ENCODE results near the gene DPY19L2.
"Not testable (repeated sequence)": the region's sequence is repeated elsewhere in the genome, so short reads cannot be mapped to it uniquely, and the experiment has no call there.

DPY19L2 gene

GRCh38 chr12:63658501-63658900 is 9.8 kb downstream of the DPY19L2 start:
- DNase-seq (ENCODE audit: low spot score), result not testable (repeated sequence)

GRCh38 chr12:63656407-63656806 is 11.9 kb downstream of the DPY19L2 start:
- DNase-seq (ENCODE audit: low spot score), result not testable (repeated sequence)

DNA sequence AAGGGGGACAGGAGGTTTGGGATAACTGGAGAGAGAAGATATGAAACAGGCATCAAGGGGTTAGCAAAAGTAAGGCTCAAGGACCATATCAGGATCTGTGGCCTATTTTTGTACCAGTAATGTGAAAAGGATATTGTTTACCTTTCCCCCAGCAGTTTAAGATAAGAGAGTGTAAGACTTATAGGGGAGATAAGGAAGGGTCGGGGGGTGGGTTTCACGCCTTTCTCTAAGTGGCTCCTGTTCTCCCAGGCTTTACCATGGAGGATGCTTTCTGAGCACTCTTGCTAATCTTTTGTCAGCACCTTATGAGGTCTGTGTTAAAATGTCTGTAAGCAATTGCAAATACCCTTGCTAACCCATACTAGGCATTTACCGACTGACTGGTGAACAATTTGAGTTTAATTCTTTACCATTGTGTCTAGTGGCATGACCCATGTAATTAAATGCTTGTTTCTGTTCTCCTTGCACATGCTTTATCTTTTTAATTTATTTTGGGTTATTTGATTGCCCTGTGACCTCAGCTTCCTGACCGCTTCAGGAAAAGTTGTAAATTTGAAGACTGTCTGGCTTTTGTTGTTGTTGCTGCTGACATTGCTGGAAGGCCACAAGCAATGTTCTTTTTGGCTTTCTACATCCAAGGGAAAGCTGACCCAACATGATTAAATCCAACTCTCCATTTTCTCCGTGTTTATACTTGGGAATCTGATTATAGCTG is 12.6 kb downstream of the DPY19L2 start:
- DNase-seq (ENCODE audit: low spot score), result not testable (repeated sequence)

- not testable (repeated sequence) for DNase-seq (ENCODE audit: low spot score)
Measured at GRCh38 chr12:63654481-63654880, 13.8 kb downstream of the DPY19L2 start.

- not testable (repeated sequence) for DNase-seq (ENCODE audit: low spot score)
Measured at GRCh38 chr12:63649517-63649916, 18.8 kb downstream of the DPY19L2 start.

DNA sequence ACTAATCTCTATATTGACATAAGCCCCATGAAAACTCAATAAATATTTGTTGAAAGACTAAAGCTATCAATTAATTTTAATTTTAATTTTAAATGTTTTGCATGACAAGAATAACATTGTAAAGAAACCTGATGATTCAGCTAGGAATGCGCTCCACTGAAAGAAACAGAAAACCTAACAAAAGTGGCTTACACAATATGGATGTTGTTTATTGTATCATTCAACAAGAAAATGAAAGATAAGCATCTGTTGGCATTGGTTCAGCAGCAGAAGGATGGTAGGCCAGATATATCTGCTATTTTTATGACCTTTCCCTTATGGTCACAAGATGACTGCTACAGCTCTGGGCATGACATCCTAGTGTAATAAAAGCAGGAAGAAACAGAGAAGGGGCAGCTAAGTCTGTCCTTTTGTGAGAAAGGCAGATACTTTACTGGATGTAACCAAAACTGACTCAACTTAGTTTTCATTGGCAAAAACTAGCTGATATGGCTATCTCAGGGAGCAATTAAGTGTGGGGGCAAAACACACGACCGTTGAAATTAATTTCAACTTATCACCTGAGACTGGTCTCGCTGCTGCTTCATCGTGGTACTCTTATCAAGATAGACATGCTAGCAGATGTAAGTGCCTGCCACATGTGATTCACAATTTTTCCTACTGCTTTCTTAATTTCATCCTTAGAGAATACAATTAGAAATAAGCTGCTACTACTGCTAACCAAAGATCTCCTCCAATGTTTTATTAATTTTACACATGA is 24.7 kb downstream of the DPY19L2 start:
- not testable (repeated sequence) for DNase-seq (ENCODE audit: low spot score)

- DNase-seq (ENCODE audit: low spot score), result not testable (repeated sequence)
Measured at GRCh38 chr12:63624258-63624657, 44.0 kb downstream of the DPY19L2 start.

GRCh38 chr12:63615544-63615943 is 52.7 kb downstream of the DPY19L2 start:
- DNase-seq (ENCODE audit: low spot score), result not testable (repeated sequence)

GRCh38 chr12:63611285-63611684 is 57.0 kb downstream of the DPY19L2 start:
- DNase-seq (ENCODE audit: low spot score), result not testable (repeated sequence)

DNA sequence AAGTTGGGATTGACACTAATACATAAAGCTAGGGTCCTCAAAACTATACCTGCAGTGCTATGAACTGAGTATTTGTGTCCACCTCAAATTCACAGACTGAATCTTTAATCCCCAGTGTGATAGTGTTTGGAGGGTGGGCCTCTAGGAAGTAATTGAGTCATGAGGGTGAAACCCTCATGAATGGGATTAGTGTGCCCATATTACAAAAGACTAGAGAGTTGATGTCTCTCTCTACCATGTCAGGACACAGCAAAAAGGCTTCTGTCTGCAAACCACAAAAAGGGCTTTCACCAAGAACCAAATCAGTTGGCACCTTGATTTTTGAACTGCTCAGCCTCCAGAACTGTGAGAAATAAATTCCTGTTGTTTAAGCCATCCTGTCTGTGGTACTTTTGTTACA is 59.0 kb downstream of the DPY19L2 start:
- not testable (repeated sequence) for DNase-seq (ENCODE audit: low spot score)

DNA sequence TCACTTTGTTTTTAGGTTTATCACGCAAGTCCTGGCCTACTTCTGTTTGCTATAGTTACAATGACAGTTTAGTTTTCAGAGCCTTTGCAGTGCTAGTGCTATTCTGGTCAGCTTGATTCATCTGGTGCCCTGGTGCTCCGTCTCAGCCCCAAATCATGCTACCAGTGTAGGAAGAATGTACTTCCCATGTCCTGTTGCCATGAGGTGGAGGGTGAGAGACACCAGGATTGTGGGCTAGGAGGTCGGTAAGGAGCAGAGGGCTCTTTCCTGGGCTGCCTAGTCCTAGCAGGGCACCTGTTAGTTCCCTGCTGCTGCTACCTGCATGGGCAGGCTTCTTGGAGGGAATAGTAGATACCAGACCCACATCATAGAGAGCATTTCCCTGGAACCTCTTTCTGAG is 63.3 kb downstream of the DPY19L2 start:
- not testable (repeated sequence) for DNase-seq (ENCODE audit: low spot score)

- DNase-seq (ENCODE audit: low spot score), result not testable (repeated sequence)
Measured at GRCh38 chr12:63594828-63595227, 73.5 kb downstream of the DPY19L2 start.

- not testable (repeated sequence) for DNase-seq (ENCODE audit: low spot score)
Measured at GRCh38 chr12:63584426-63584825, 83.9 kb downstream of the DPY19L2 start.

DNA sequence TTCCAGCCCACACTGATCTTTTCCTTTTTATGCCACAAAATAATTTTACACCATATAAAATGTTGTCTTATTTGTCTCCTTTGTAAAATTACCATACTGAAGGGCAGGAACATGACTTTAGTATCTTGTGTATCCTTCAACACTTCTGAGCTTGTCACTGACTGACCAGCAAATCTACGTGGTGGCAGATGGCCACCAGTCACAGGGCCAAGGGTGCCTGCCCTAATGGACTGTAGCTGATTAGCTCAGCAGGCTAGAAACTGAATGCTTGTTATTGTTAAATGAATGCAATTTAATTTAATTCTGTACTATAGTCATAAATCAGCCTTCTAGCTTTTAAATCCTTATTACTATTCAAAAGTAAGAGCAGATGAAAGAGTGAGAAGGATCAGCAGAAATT is 85.0 kb downstream of the DPY19L2 start:
- not testable (repeated sequence) for DNase-seq (ENCODE audit: low spot score)

GRCh38 chr12:63577631-63578030 is 90.7 kb downstream of the DPY19L2 start:
- DNase-seq (ENCODE audit: low spot score), result not testable (repeated sequence)

DNA sequence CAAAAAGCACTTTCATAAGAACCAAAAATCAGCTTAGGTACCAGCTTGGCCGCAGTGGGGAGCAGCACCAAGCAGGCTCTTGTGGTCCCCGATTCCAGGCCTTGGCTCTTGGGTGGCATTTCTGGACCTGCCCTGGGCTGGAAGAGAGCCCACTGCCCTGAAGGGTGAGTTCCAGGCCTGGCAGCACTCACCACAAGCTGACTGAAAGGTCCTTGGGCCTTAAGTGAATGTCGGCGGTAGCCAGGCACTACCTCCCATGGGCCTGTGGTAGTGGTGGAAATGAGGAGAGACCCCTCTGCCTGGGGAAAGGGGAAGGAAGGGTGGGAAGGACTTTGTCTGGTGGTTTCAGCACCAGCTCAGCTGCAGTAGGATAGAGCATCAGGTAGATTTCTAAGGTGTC is 96.3 kb downstream of the DPY19L2 start:
- DNase-seq (ENCODE audit: low spot score), result not testable (repeated sequence)

- DNase-seq (ENCODE audit: low spot score), result not testable (repeated sequence)
Measured at GRCh38 chr12:63558445-63558844, 109.8 kb downstream of the DPY19L2 start.

GRCh38 chr12:63551397-63551796 is 116.9 kb downstream of the DPY19L2 start:
- DNase-seq (ENCODE audit: low spot score), result not testable (repeated sequence)

DNA sequence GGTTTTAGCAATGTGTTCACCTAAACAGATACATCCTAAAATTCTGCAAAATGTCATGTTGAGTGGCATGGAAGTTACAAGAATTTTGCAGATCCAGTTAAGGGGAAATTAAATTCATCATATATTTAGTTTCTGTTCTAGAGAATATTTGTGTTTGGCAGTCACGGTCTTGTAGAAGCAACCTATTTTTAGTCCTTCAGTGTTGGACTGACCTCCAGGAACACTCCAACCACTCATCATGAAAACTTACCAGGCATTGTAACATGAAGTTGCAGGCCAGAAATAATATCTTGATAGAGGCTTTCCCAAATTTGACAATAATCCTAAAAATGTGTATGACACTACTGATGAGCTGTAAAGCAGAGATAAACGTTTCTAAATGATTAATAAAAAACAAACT is 119.3 kb downstream of the DPY19L2 start:
- not testable (repeated sequence) for DNase-seq (ENCODE audit: low spot score)

GRCh38 chr12:63545298-63545916 is 122.9 kb downstream of the DPY19L2 start:
- DNase-seq (ENCODE audit: low spot score), result not testable (repeated sequence)

GRCh38 chr12:63538656-63539055 is 129.6 kb downstream of the DPY19L2 start:
- not testable (repeated sequence) for DNase-seq (ENCODE audit: low spot score)

DNA sequence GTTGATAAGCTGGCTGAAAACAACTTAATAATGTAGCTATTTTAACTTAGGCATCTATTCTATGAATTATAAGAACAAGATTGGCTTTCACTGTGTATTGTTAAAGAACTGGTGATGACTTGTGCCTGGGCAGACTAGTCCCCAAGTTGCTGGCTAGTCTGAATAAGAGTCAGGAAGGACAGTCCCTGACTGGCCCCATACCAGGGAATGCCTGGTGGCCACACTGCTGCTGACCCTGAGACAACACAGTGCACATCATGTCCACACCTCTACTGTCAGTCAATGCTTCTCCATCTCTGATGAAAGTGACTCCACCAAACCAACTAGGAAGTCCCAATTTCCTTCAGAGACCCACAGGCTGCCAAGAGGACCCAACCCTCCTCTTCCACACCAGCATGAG is 130.5 kb downstream of the DPY19L2 start:
- DNase-seq (ENCODE audit: low spot score), result not testable (repeated sequence)

- not testable (repeated sequence) for DNase-seq (ENCODE audit: low spot score)
Measured at GRCh38 chr12:63529641-63530040, 138.7 kb downstream of the DPY19L2 start.
